Omental fat pad (tissue), 4 donors: ENCODE results near the gene TTC7B. TPM values are rescaled to one million over a fixed set of nuclear protein-coding genes. Genes with fewer than 3 reads are reported as not detected.

Experiments
- ATAC-seq: fragments of 150-250 bp; one replicate; pipeline ENCODE4 v1.9.1; 2016; ENCODE audit warnings: mild to moderate bottlenecking, moderate library complexity; ENCODE audit not compliant: low FRiP score
- DNase-seq: peaks from one replicate; pipeline ENCODE4 v3.0.0-alpha.2; 2019; ENCODE audit warnings: low spot score
- total RNA-seq, 4 donors: library from RNA; depleted of rRNA; stranded (reverse); fragments of >200 nt; gene quantifications; one replicate each; pipeline ENCODE4 v1.1.0, GENCODE V29; 2016
- TF ChIP-seq, protein P1 (sequence below), 3 donors: fragments of 450-650 bp; IDR thresholded peaks; one replicate each; pipeline ENCODE4 v1.5.1; 2016 to 2017; ENCODE audit warnings: antibody characterized with exemption in 3 of 3, mild to moderate bottlenecking in 3 of 3, moderate library complexity in 2 of 3

The TTC7B gene
- total RNA-seq, 4 donors from 2014 or later = 31.9 to 56.3 (median 38.4) TPM

DNA sequence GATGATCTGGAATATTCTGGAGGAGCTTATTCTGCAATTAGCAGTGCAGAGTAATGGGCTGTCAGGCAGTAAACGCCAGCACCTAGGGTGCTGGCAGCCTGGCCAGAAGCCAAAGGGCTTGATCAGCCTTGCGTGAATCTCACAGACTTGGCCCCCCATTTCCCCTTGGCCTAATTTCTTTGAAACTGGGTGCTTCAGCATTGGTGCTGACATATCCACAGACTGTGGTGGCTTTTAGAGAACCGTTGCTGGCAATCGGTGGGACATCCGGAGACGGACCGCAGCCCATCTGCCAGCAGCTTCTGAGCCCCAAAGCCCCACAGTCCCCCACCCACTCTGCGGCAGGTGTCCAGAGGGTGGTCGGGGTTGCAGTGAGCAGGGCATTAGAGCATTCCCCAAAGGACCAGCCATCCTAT, 262.3 kb downstream of the TTC7B start:
- DNase-seq (no peak), ATAC-seq (no peak)

DNA sequence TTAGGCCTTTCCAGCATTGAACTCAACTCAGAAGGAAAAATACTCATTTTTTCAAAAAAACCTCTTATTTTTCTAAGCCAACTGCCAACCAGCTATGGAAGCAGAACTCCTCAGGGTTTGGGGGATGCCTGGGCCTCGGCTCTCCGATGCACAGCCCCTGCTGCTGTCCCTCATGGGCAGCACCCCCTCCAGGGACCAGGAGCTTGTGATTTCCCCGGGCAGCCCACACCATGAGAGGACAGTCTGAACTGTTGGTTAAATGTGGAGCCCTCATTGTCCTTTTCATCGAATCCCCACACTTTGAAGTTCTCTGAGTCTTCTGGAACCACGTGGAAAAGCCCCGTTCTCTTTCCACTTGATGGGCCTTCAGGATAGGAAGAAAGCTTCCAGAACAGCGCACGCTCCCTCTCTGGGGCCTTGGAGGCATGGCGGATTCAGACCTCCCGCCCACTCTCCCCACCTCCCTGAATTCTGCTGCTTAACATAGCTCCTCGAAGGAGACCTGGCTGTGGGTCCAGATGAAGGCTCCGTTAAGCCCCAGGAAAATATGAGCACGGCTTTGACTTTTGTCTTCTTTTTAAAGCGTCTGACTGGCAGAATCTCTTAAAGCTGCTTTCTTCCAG, 262.8 kb downstream of the TTC7B start:
- TF ChIP-seq, protein P1, sequence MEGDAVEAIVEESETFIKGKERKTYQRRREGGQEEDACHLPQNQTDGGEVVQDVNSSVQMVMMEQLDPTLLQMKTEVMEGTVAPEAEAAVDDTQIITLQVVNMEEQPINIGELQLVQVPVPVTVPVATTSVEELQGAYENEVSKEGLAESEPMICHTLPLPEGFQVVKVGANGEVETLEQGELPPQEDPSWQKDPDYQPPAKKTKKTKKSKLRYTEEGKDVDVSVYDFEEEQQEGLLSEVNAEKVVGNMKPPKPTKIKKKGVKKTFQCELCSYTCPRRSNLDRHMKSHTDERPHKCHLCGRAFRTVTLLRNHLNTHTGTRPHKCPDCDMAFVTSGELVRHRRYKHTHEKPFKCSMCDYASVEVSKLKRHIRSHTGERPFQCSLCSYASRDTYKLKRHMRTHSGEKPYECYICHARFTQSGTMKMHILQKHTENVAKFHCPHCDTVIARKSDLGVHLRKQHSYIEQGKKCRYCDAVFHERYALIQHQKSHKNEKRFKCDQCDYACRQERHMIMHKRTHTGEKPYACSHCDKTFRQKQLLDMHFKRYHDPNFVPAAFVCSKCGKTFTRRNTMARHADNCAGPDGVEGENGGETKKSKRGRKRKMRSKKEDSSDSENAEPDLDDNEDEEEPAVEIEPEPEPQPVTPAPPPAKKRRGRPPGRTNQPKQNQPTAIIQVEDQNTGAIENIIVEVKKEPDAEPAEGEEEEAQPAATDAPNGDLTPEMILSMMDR (IDR thresholded peaks at IDR 0.05) = no peak
- ATAC-seq (no peak), DNase-seq (no peak)

More for the DNA sequence above, 262.3 kb downstream of the TTC7B start:
- TF ChIP-seq, protein P1 (IDR thresholded peaks at IDR 0.05) = no peak

DNA sequence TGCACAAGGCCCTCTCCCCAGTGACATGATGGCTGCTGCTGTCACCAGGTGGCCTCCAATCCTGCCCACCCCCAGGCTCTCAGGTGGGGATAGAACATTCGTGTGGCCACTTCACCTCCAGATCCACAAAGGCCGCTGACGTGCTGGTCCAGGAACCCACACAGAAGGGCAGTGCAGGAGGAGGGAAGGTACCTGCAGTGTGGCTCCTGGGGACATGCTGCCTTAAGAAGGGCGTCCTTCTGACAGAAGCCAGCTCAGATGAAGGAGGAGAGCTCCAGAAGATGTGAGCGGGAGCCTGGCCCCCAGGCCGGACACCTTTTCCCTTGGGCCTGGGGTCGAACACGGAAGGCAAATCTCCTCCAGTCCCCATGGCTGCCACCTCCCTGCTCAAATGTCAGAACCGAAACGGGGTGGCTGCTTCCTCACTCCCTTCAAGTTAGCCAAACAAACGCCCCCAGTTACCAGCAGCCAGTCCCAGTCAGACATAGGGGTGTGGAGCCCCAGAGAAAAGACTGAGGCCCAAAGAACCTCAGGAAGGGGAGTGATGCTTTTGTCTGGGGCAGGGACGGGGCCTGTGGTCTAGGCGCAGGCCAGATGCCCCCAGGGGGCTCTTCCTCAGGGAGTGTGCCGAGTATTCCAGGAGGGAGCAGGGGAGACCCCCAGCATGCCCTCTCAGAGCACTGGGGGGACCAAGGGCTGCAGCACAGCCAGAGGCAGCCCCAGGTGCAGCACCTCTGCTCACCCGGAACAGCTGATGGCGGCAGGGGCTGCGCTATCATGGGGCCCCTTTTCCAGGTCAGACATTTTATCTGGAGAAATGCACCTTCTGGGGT, 263.5 kb downstream of the TTC7B start:
- DNase-seq (no peak), ATAC-seq (no peak)
- TF ChIP-seq, protein P1 (IDR thresholded peaks at IDR 0.05) = no peak

DNA sequence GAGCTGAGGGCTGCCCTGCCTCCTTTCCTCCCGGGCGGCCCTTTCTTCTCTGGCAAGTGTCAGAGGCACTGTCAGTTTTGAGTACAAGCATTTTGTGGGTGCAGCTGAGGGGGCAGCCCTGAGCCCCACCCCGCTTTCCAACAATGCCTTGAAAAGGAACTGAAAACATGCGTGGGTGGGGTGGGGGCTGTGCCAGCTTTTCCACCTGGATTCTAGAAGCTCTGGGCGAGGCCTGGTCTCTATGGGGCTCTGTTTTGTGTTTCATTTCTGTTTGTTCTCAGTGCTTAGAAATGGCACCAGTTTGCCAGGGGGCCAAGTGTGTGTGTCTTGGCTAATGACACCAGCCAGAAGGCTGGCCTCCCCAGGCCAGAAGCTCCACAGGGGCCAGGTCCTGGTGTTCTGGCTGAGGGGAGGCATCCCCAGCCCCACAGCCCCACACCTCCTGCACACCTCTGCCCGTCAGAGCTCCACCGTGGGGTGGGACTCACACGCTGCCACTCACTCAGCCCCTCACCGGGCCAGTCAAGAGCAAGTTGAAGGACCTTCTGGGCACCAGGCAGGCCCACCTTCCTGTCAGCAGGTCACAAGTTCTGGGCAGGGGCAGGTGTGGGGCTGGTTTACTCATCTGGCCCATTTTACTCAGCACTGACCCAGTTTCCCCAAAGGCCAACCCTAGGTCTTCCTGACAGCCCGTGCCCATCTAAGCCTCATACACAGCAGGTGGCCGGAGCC, 264.3 kb downstream of the TTC7B start:
- TF ChIP-seq, protein P1 (IDR thresholded peaks at IDR 0.05) = no peak
- DNase-seq = no peak

DNA sequence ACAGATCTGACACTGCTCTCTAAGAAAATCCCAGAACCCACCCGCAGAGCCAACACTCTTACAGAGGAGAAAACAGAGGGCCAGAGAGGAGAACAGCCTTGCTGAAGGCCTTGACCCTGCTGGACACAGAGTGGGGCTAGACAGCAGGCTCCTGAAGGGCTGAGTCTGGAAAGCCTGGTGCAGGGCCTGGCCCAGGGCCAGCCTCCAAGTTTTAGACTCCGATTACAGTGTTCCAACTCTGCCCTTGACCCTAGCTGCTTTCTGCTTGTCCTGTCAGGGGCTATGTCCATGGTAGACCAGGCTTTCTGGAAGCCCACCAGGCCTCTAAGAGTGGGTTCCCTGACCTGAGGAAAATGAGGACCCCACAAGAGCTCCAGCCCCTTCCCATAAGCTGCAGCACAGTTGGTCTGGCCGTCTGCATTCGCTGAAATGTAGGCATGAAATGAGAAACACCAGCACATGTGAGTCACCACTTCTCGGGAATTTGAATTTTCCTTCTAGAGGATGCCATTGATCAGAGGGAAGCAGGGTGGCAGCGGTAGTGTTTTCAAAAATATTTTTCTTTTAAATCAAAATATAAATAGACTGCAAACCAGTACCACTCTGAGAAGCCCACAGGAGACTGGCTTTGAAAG, 265.0 kb downstream of the TTC7B start:
- no peak for DNase-seq
- ATAC-seq = no peak
- TF ChIP-seq, protein P1 (IDR thresholded peaks at IDR 0.05) = no peak

More for the DNA sequence above, 264.3 kb downstream of the TTC7B start:
- ATAC-seq = no peak

DNA sequence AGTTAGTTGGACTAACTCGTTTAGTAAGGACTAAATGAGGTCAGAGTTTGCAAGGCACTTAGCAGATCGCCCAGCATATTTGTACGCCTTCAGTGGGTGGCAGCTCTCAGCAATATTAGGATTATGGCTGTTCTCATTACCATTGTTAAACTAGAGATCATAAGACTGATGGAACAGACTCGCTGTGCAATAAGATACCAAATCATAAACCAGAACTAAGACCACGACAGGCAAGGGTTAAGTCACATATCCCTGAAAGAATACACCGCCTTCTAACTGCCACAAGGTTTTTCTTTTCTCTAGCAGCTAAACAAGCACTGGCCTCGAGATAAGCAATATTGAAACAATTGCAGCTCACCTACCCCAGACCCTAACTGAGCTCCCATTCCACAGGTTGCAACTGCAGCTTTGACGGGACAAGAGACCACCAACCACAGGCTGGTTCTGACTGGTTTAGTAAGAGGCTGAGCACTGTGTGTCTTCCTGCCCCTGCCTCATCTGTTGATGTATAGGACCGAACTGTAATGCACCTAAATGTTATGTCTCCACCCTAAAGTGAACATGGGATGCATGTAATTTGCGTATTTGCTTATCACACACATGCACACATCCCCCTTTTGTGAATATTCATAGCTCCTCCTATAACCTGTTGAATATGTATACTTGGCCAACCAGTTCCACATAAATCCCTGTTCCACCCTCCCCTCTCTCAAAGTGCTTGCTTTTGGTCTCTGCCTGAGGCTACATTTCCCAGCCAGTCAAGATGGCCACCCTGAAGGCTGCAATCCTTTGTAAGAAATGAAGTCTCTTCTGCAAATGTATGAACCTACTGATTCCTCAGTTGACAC, 266.2 kb downstream of the TTC7B start:
- ATAC-seq = no peak
- no peak for DNase-seq
- TF ChIP-seq, protein P1 (IDR thresholded peaks at IDR 0.05) = no peak
